HCT116 (cell line): ENCODE data around the gene CDC42EP4.

Experiments
- JUND ChIP-seq: IDR thresholded peaks from 2 replicates; pipeline ENCODE4 v1.6.1; 2012
- POLR2A ChIP-seq: IDR thresholded peaks from 2 replicates; pipeline ENCODE4 v1.7.0; 2011; ENCODE audit warnings: borderline replicate concordance; ENCODE audit not compliant: insufficient read depth, insufficient read length; ENCODE audit errors: extremely low read depth
- POLR2AphosphoS5 ChIP-seq: IDR thresholded peaks from 2 replicates; pipeline ENCODE4 v1.6.1; 2011; ENCODE audit warnings: mild to moderate bottlenecking, low read depth, low read length, moderate library complexity
- RAD21 ChIP-seq: IDR thresholded peaks from 2 replicates; pipeline ENCODE4 v1.6.1; 2012; ENCODE audit warnings: low read depth, mild to moderate bottlenecking
- SIN3A ChIP-seq: IDR thresholded peaks from 2 replicates; pipeline ENCODE4 v1.6.1; 2012; ENCODE audit warnings: low read depth
- SRF ChIP-seq: IDR thresholded peaks from 2 replicates; pipeline ENCODE4 v1.6.1; 2012; ENCODE audit warnings: low read depth
- YY1 ChIP-seq: IDR thresholded peaks from 2 replicates; pipeline ENCODE4 v1.6.1; 2011; ENCODE audit warnings: low read length, low read depth, moderate library complexity, mild to moderate bottlenecking; ENCODE audit not compliant: insufficient replicate concordance; ENCODE audit errors: extremely low read depth
- TF ChIP-seq, protein P1 (sequence below), 3 experiments: fragments of 200-600 bp in 1 of 3; sonication (generic) in 1 of 3; IDR thresholded peaks in 2 of 3; conservative IDR thresholded peaks in 1 of 3; 2 replicates each; pipeline ENCODE4 v1.5.1; 2012 to 2017; ENCODE audit warnings: low read depth in 2 of 3, low read length in 2 of 3, antibody characterized with exemption in 1 of 3, borderline replicate concordance in 1 of 3, control low read depth in 1 of 3, mild to moderate bottlenecking in 1 of 3, mixed read lengths in 1 of 3, mixed run types in 1 of 3, moderate library complexity in 1 of 3; ENCODE audit not compliant: insufficient read depth in 1 of 3
- TF ChIP-seq, protein P2 (sequence below): IDR thresholded peaks from 2 replicates; pipeline ENCODE4 v1.6.1; 2012
- TF ChIP-seq, protein P3 (sequence below): IDR thresholded peaks from 2 replicates; pipeline ENCODE4 v1.6.1; 2012

DNA sequence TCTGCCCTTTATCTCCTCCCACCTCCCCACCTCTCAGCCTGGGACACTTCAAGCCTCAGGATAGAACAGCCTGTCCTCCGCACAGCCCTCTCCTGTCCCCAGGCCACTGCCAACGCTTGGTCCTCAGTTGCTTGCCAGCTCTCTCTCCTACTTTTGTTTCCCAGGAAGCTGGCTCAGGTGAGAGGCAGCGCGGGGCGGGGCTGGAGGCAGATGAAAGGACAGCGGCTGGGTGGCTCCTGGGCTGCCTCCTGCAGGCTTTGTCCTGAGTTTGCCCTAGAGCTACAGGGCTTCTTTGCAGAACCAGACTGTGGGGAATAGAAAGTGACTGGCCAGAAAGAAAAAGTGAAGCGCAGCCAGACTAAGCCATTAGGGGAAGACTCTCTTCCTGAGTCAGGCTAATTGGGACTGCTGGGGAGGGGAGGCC lies 48.2 kb upstream of the CDC42EP4 start:
- TF ChIP-seq, protein P1, sequence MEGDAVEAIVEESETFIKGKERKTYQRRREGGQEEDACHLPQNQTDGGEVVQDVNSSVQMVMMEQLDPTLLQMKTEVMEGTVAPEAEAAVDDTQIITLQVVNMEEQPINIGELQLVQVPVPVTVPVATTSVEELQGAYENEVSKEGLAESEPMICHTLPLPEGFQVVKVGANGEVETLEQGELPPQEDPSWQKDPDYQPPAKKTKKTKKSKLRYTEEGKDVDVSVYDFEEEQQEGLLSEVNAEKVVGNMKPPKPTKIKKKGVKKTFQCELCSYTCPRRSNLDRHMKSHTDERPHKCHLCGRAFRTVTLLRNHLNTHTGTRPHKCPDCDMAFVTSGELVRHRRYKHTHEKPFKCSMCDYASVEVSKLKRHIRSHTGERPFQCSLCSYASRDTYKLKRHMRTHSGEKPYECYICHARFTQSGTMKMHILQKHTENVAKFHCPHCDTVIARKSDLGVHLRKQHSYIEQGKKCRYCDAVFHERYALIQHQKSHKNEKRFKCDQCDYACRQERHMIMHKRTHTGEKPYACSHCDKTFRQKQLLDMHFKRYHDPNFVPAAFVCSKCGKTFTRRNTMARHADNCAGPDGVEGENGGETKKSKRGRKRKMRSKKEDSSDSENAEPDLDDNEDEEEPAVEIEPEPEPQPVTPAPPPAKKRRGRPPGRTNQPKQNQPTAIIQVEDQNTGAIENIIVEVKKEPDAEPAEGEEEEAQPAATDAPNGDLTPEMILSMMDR (IDR thresholded peaks at IDR 0.05 in 2 of 3, conservative IDR thresholded peaks at IDR 0.05 in 1 of 3; ENCODE audit: borderline replicate concordance in 1 of 3, insufficient read depth in 1 of 3, low read depth in 2 of 3, low read length in 2 of 3): peak; percentile 47 to 54 (median 53); a peak in 4 of 6 replicates
- TF ChIP-seq YY1 (peak; percentile 34), RAD21 (peak; percentile 77), POLR2A (no peak), JUND (no peak), POLR2AphosphoS5 (peak; percentile 46; the same call in 1 of the 2 replicates), SRF (no peak), SIN3A (no peak)
- TF ChIP-seq, protein P2, sequence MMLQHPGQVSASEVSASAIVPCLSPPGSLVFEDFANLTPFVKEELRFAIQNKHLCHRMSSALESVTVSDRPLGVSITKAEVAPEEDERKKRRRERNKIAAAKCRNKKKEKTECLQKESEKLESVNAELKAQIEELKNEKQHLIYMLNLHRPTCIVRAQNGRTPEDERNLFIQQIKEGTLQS: no peak
- TF ChIP-seq, protein P3, sequence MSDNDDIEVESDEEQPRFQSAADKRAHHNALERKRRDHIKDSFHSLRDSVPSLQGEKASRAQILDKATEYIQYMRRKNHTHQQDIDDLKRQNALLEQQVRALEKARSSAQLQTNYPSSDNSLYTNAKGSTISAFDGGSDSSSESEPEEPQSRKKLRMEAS: no peak
